BE2C (cell line): ENCODE results near the gene SNAPC4.

Experiments used
- DNase-seq: peaks from one replicate; pipeline ENCODE4 v3.0.0-alpha.2; 2020
- H3K27me3 ChIP-seq: fragments of 250-450 bp; sonication (Bioruptor Pico); 2 replicates; pipeline ENCODE4 v1.5.1; 2020; ENCODE audit warnings: mild to moderate bottlenecking
- H3K36me3 ChIP-seq: fragments of 250-450 bp; sonication (Bioruptor Pico); 2 replicates; pipeline ENCODE4 v1.5.1; 2020; ENCODE audit warnings: mild to moderate bottlenecking
- H3K4me1 ChIP-seq: fragments of 250-450 bp; sonication (Bioruptor Pico); 2 replicates; pipeline ENCODE4 v1.5.1; 2020
- H3K4me3 ChIP-seq: 2 replicates; pipeline ENCODE4 v1.5.1; 2011; ENCODE audit warnings: low read depth, low read length
- H3K9me3 ChIP-seq: fragments of 250-450 bp; sonication (Bioruptor Pico); 2 replicates; pipeline ENCODE4 v1.5.1; 2020
- CTCF ChIP-seq: IDR thresholded peaks from 2 replicates; pipeline ENCODE4 v1.5.1; 2012; ENCODE audit warnings: mild to moderate bottlenecking, low read depth, low read length

The SNAPC4 gene

GRCh38 chr9:136434580-136435169, 34.7 kb upstream of the SNAPC4 start:
- Histone ChIP-seq H3K4me3 (no peak overlapping the region), H3K36me3 (peaks cover 34% of the 10 kb centered on the region), H3K4me1 (no peaks in the 10 kb centered on the region; the same call in 1 of the 2 replicates), H3K27me3 (no peaks in the 10 kb centered on the region), H3K9me3 (no peaks in the 10 kb centered on the region)
- TF ChIP-seq CTCF = no peak
- DNase-seq = no peak

DNA sequence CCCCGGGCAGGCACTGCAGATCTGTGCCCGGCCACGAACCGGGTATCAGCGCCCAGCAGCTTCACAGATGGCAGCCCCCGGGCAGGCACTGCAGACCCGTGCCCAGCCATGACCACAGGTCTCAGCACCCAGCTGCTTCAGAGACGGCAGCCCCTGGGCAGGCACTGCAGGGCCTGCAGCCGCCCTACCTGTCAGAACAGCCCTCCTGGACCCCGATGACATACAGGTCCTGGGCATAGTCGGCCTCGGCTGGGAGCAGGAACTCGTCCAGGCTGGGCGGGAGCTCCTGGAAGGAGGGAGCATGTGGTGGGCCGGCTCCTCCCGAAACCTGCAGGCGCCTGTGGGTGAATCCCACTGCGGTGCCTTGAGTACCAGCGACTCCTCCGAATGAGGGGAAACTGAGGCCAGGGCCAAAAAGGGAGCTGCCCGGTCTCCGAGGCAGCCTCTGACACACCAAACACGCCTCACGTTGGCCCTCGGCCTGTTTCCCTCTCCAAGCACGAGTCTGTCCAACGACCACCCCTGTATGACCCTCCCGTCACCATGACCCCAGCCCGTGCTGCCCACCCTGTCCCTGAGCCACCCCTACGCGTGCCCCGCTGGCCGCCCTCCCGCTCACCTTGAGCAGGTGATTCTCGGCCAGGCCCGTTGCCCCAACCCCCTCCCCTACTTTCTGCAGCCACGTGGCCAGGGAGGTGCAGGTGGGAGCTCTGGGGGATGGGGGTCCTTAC, 34.0 kb upstream of the SNAPC4 start:
- Histone ChIP-seq H3K9me3 (no peaks in the 10 kb centered on the region), H3K36me3 (peaks cover 41% of the 10 kb centered on the region), H3K4me3 (no peak overlapping the region), H3K27me3 (no peaks in the 10 kb centered on the region), H3K4me1 (no peaks in the 10 kb centered on the region; the same call in 1 of the 2 replicates)
- no peak for TF ChIP-seq CTCF
- no peak for DNase-seq

DNA sequence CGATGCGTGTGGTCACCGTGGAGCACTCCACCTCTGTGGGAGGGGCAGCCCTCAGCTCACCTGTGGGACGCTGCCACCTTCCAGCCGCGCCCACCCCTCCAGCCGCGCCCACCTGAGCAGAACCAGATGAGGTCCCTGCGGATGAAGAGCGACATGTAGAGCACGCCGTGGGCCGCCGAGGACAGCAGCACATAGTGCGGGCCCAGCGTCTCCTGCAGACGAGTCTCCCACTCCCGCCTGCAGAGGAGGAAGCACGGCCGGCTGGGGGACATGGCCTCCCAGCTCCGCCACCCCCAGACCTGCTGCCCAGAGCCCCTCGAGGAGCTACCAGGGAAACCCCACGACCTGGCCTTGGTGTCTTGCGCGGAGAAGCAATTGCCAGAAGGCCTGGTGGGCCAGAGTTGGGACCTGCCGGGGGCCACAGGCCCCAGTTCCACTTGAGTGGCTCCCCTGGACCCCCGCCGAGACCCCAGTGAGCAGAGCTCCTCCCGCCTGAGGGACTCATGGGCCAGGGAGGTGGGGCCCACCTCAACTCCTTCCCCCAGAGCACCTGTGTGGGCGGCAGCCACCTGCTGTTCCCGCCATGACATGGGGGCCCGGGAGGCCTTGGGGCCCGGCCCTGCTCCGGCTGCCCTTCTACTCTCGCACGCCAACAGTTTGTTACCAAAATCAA, 33.2 kb upstream of the SNAPC4 start:
- no peak for TF ChIP-seq CTCF
- H3K4me3 ChIP-seq = no peak overlapping the region
- H3K27me3 ChIP-seq = no peaks in the 10 kb centered on the region
- peaks cover 49% of the 10 kb centered on the region for H3K36me3 ChIP-seq
- H3K9me3 ChIP-seq = no peaks in the 10 kb centered on the region
- no peaks in the 10 kb centered on the region; the same call in 1 of the 2 replicates for H3K4me1 ChIP-seq
- DNase-seq = no peak

- H3K9me3 ChIP-seq = no peaks in the 10 kb centered on the region
- H3K4me1 ChIP-seq = no peaks in the 10 kb centered on the region; the same call in 1 of the 2 replicates
- no peak overlapping the region for H3K4me3 ChIP-seq
- TF ChIP-seq CTCF = no peak
- no peaks in the 10 kb centered on the region for H3K27me3 ChIP-seq
- peaks cover 55% of the 10 kb centered on the region for H3K36me3 ChIP-seq
- no peak for DNase-seq
These were observed 32.6 kb upstream of the SNAPC4 start for GRCh38 chr9:136432591-136432990.

- no peak for TF ChIP-seq CTCF
- no peaks in the 10 kb centered on the region for H3K9me3 ChIP-seq
- DNase-seq = no peak
- no peaks in the 10 kb centered on the region for H3K4me1 ChIP-seq
- H3K36me3 ChIP-seq = peaks cover 56% of the 10 kb centered on the region
- H3K4me3 ChIP-seq = no peak overlapping the region
- H3K27me3 ChIP-seq = no peaks in the 10 kb centered on the region
These were observed 31.9 kb upstream of the SNAPC4 start for GRCh38 chr9:136431782-136432350.
